ENCODE measurements around the gene VSTM2L.

VSTM2L gene

GRCh38 chr20:37918035-37918434 lies 15.1 kb downstream of the VSTM2L start:
- no peak for TF ChIP-seq CTCF (conservative IDR thresholded peaks at IDR 0.05; ENCODE audit: control insufficient read depth, insufficient read depth, low read depth, low read length)
- DNase-seq (ENCODE audit: low read depth), result no peak
- H3K4me3 ChIP-seq (ENCODE audit: control insufficient read depth, low read depth, low read length), result no peak overlapping the region

GRCh38 chr20:37919389-37920040 lies 16.6 kb downstream of the VSTM2L start:
- no peak for DNase-seq (ENCODE audit: low read depth)
- no peak for TF ChIP-seq CTCF (conservative IDR thresholded peaks at IDR 0.05; ENCODE audit: control insufficient read depth, insufficient read depth, low read depth, low read length)
- H3K4me3 ChIP-seq (ENCODE audit: control insufficient read depth, low read depth, low read length), result no peak overlapping the region

GRCh38 chr20:37920270-37920669 lies 17.3 kb downstream of the VSTM2L start:
- no peak overlapping the region for H3K4me3 ChIP-seq (ENCODE audit: control insufficient read depth, low read depth, low read length)
- no peak for TF ChIP-seq CTCF (conservative IDR thresholded peaks at IDR 0.05; ENCODE audit: control insufficient read depth, insufficient read depth, low read depth, low read length)
- no peak for DNase-seq (ENCODE audit: low read depth)

GRCh38 chr20:37920679-37921322 lies 17.9 kb downstream of the VSTM2L start:
- no peak overlapping the region for H3K4me3 ChIP-seq (ENCODE audit: control insufficient read depth, low read depth, low read length)
- TF ChIP-seq CTCF (conservative IDR thresholded peaks at IDR 0.05; ENCODE audit: control insufficient read depth, insufficient read depth, low read depth, low read length), result no peak
- DNase-seq (ENCODE audit: low read depth), result no peak

GRCh38 chr20:37921341-37921929 lies 18.5 kb downstream of the VSTM2L start:
- H3K4me3 ChIP-seq (ENCODE audit: control insufficient read depth, low read depth, low read length), result no peak overlapping the region
- no peak for DNase-seq (ENCODE audit: low read depth)
- no peak for TF ChIP-seq CTCF (conservative IDR thresholded peaks at IDR 0.05; ENCODE audit: control insufficient read depth, insufficient read depth, low read depth, low read length)

- TF ChIP-seq CTCF (conservative IDR thresholded peaks at IDR 0.05; ENCODE audit: control insufficient read depth, insufficient read depth, low read depth, low read length), result no peak
- no peak for DNase-seq (ENCODE audit: low read depth)
- no peak overlapping the region for H3K4me3 ChIP-seq (ENCODE audit: control insufficient read depth, low read depth, low read length)
These were observed 19.1 kb downstream of the VSTM2L start for GRCh38 chr20:37922016-37922415.

Data from fibroblast of mammary gland (primary cell).